ENCODE measurements around the gene BMP6.

DNA sequence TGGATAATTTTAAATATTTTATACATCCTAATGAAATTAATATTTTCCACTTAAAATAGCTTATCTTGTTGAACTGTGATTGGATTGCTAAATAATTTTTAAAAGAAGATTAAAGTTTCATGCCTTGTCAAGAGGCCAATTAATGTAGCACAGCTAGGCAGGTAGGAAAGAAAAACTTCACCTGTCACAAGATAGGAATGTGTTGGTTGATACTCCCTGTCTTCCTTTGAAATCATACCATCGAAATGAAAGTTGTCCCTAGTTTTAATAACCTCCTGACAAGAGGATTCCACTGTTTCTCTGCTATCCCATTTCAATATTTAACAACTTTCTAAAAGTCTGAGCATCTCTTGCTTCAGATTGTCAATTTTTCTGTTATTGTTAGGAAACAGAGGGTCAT, 80.8 kb downstream of the BMP6 start:
- TF ChIP-seq, protein P1, sequence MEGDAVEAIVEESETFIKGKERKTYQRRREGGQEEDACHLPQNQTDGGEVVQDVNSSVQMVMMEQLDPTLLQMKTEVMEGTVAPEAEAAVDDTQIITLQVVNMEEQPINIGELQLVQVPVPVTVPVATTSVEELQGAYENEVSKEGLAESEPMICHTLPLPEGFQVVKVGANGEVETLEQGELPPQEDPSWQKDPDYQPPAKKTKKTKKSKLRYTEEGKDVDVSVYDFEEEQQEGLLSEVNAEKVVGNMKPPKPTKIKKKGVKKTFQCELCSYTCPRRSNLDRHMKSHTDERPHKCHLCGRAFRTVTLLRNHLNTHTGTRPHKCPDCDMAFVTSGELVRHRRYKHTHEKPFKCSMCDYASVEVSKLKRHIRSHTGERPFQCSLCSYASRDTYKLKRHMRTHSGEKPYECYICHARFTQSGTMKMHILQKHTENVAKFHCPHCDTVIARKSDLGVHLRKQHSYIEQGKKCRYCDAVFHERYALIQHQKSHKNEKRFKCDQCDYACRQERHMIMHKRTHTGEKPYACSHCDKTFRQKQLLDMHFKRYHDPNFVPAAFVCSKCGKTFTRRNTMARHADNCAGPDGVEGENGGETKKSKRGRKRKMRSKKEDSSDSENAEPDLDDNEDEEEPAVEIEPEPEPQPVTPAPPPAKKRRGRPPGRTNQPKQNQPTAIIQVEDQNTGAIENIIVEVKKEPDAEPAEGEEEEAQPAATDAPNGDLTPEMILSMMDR (IDR thresholded peaks at IDR 0.05; ENCODE audit: low read depth, low read length): no peak
- TF ChIP-seq POLR2A (IDR thresholded peaks at IDR 0.05; ENCODE audit: extremely low read depth, insufficient read length): no peak
- TF ChIP-seq, protein P2, sequence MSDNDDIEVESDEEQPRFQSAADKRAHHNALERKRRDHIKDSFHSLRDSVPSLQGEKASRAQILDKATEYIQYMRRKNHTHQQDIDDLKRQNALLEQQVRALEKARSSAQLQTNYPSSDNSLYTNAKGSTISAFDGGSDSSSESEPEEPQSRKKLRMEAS (IDR thresholded peaks at IDR 0.05; ENCODE audit: low read depth, low read length): no peak
